HEK293 (cell line): ENCODE results near the gene MAPK8IP3.

Experiments
- CTCF ChIA-PET: fragments of 350-600 bp; formaldehyde crosslinking; extraction: SDS; loops from one replicate; lab custom pipeline; 2021; ENCODE audit warnings: antibody characterized with exemption; lab: Yijun Ruan, JAX
- POLR2A ChIA-PET: fragments of 300-600 bp; formaldehyde crosslinking; extraction: SDS; loops from one replicate; lab custom pipeline; 2020; ENCODE audit warnings: antibody characterized with exemption, inconsistent platforms; lab: Yijun Ruan, JAX
- H3K27ac ChIP-seq: fragments of 200-500 bp; sonication (Bioruptor generic); 2 replicates; pipeline ENCODE4 v1.5.1; 2014; ENCODE audit warnings: low read depth, low read length, control low read depth, inconsistent platforms; ENCODE audit errors: extremely low read depth
- H3K36me3 ChIP-seq, 2 experiments: fragments of 200-500 bp in 1 of 2; sonication (Bioruptor generic) in 1 of 2; 1 replicate in 1 of 2; 2 replicates in 1 of 2; pipeline ENCODE4 v1.5.1; 2014 to 2017; ENCODE audit warnings: inconsistent platforms in 2 of 2, low read length in 2 of 2; ENCODE audit not compliant: control insufficient read depth in 2 of 2, insufficient read depth in 1 of 2
- H3K4me1 ChIP-seq: fragments of 200-500 bp; sonication (Bioruptor generic); 2 replicates; pipeline ENCODE4 v1.5.1; 2014; ENCODE audit warnings: mild to moderate bottlenecking, low read length, inconsistent platforms; ENCODE audit not compliant: control insufficient read depth, insufficient read depth
- H3K4me3 ChIP-seq: 2 replicates; pipeline ENCODE4 v1.5.1; 2011; ENCODE audit warnings: low read depth, mild to moderate bottlenecking, control low read depth, low read length, moderate library complexity
- H3K9me3 ChIP-seq: fragments of 200-500 bp; sonication (Bioruptor generic); 2 replicates; pipeline ENCODE4 v1.5.1; 2014; ENCODE audit warnings: low read depth, low read length, inconsistent platforms; ENCODE audit not compliant: control insufficient read depth, insufficient read depth
- BCL11A ChIP-seq: fragments of 450-650 bp; formaldehyde crosslinking; IDR thresholded peaks from 2 replicates; pipeline ENCODE4 v1.5.1; 2016; ENCODE audit warnings: low read depth, missing biosample characterization, missing genetic modification characterization
- HOXD13 ChIP-seq: sonication (generic); formaldehyde crosslinking; IDR thresholded peaks from 2 replicates; pipeline ENCODE4 v1.8.0; 2022; ENCODE audit warnings: missing genetic modification reagents, borderline replicate concordance
- IKZF3 ChIP-seq: fragments of 450-650 bp; IDR thresholded peaks from 2 replicates; pipeline ENCODE4 v1.5.0; 2018; ENCODE audit warnings: missing biosample characterization, mild to moderate bottlenecking, missing genetic modification characterization, moderate library complexity
- PRDM10 ChIP-seq: fragments of 450-650 bp; formaldehyde crosslinking; IDR thresholded peaks from 2 replicates; pipeline ENCODE4 v1.5.1; 2016; ENCODE audit warnings: missing biosample characterization, missing genetic modification characterization
- SALL2 ChIP-seq: fragments of 450-650 bp; formaldehyde crosslinking; IDR thresholded peaks from 2 replicates; pipeline ENCODE4 v1.5.0; 2017; ENCODE audit warnings: missing biosample characterization, mild to moderate bottlenecking, missing genetic modification characterization, borderline replicate concordance
- ZBTB26 ChIP-seq: fragments of 450-650 bp; formaldehyde crosslinking; optimal IDR thresholded peaks from 2 replicates; pipeline ENCODE3; 2016; ENCODE audit warnings: missing biosample characterization, mild to moderate bottlenecking, missing genetic modification characterization
- ZBTB7A ChIP-seq: fragments of 450-650 bp; formaldehyde crosslinking; IDR thresholded peaks from 2 replicates; pipeline ENCODE4 v1.5.1; 2016; ENCODE audit warnings: low read depth, missing biosample characterization, missing genetic modification characterization
- ZNF138 ChIP-seq: fragments of 450-650 bp; formaldehyde crosslinking; IDR thresholded peaks from 2 replicates; pipeline ENCODE4 v1.5.1; 2016; ENCODE audit warnings: missing biosample characterization, missing genetic modification characterization, borderline replicate concordance
- ZNF202 ChIP-seq: fragments of 450-650 bp; formaldehyde crosslinking; IDR thresholded peaks from 2 replicates; pipeline ENCODE4 v1.5.1; 2016; ENCODE audit warnings: missing biosample characterization, missing genetic modification characterization, borderline replicate concordance
- ZNF221 ChIP-seq: fragments of 450-650 bp; formaldehyde crosslinking; IDR thresholded peaks from 2 replicates; pipeline ENCODE4 v1.5.1; 2017; ENCODE audit warnings: missing biosample characterization, missing genetic modification characterization, borderline replicate concordance
- ZNF26 ChIP-seq: fragments of 450-650 bp; formaldehyde crosslinking; IDR thresholded peaks from 2 replicates; pipeline ENCODE4 v1.5.1; 2016; ENCODE audit warnings: missing biosample characterization, missing genetic modification characterization
- ZNF266 ChIP-seq: fragments of 450-650 bp; formaldehyde crosslinking; IDR thresholded peaks from 2 replicates; pipeline ENCODE4 v1.5.1; 2016; ENCODE audit warnings: missing biosample characterization, missing genetic modification characterization, low read depth
- ZNF449 ChIP-seq: fragments of 450-650 bp; formaldehyde crosslinking; IDR thresholded peaks from 2 replicates; pipeline ENCODE4 v1.5.1; 2017; ENCODE audit warnings: missing biosample characterization, mild to moderate bottlenecking, missing genetic modification characterization, moderate library complexity
- ZNF510 ChIP-seq: fragments of 450-650 bp; formaldehyde crosslinking; IDR thresholded peaks from 2 replicates; pipeline ENCODE4 v1.5.1; 2018; ENCODE audit warnings: mild to moderate bottlenecking, missing genetic modification characterization, missing biosample characterization; ENCODE audit not compliant: insufficient replicate concordance
- ZNF521 ChIP-seq: fragments of 450-650 bp; formaldehyde crosslinking; IDR thresholded peaks from 2 replicates; pipeline ENCODE4 v1.5.1; 2017; ENCODE audit warnings: missing biosample characterization, mild to moderate bottlenecking, missing genetic modification characterization
- ZNF549 ChIP-seq: fragments of 450-650 bp; IDR thresholded peaks from 2 replicates; pipeline ENCODE4 v1.5.1; 2018; ENCODE audit warnings: missing biosample characterization, missing genetic modification characterization, mild to moderate bottlenecking, inconsistent platforms, moderate library complexity
- ZNF658 ChIP-seq: fragments of 450-650 bp; formaldehyde crosslinking; IDR thresholded peaks from 2 replicates; pipeline ENCODE4; 2016; ENCODE audit warnings: missing biosample characterization, missing genetic modification characterization
- ZNF692 ChIP-seq: fragments of 450-650 bp; formaldehyde crosslinking; IDR thresholded peaks from 2 replicates; pipeline ENCODE4 v1.5.1; 2016; ENCODE audit warnings: missing biosample characterization, missing genetic modification characterization
- ZNF747 ChIP-seq: fragments of 450-650 bp; formaldehyde crosslinking; IDR thresholded peaks from 2 replicates; pipeline ENCODE4 v1.5.1; 2016; ENCODE audit warnings: missing biosample characterization, missing genetic modification characterization
- ZNF792 ChIP-seq: fragments of 450-650 bp; formaldehyde crosslinking; IDR thresholded peaks from 2 replicates; pipeline ENCODE4 v1.5.1; 2016; ENCODE audit warnings: missing biosample characterization, missing genetic modification characterization
- ZNF830 ChIP-seq: fragments of 450-650 bp; IDR thresholded peaks from 2 replicates; pipeline ENCODE4 v1.5.0; 2018; ENCODE audit warnings: missing biosample characterization, missing genetic modification characterization, low read depth, mild to moderate bottlenecking, moderate library complexity

MAPK8IP3 gene

GRCh38 chr16:1696863-1697262 lies 9.1 kb upstream of the MAPK8IP3 start (continued):
- TF ChIP-seq ZNF266 (tag by site-specific recombination) = no peak
- TF ChIP-seq ZNF202 (tag by site-specific recombination) = no peak

- no peaks in the 10 kb centered on the region for H3K9me3 ChIP-seq
- no peaks in the 10 kb centered on the region for H3K4me1 ChIP-seq
- POLR2A ChIA-PET = no interaction called here
- no peak overlapping the region for H3K27ac ChIP-seq
- TF ChIP-seq ZBTB26 (tag by site-specific recombination) (no peak), ZNF138 (tag by site-specific recombination) (no peak), ZNF521 (tag by site-specific recombination) (no peak), PRDM10 (no peak), ZNF449 (tag by site-specific recombination) (no peak), SALL2 (tag by site-specific recombination) (no peak), ZNF658 (tag by site-specific recombination) (no peak), ZNF549 (tag by site-specific recombination) (no peak), ZNF792 (tag by site-specific recombination) (no peak), ZNF510 (no peak)
- CTCF ChIA-PET = no interaction called here
- peaks cover 37 to 94% of the 10 kb centered on the region in 2 experiments for H3K36me3 ChIP-seq
- H3K4me3 ChIP-seq = no peak overlapping the region
Observed at GRCh38 chr16:1698680-1699079, 7.3 kb upstream of the MAPK8IP3 start.

- Histone ChIP-seq H3K36me3 (peaks cover 26 to 79% of the 10 kb centered on the region in 2 experiments; a peak in 2 of 3 replicates), H3K4me1 (0 out of 2 replicates have a peak, but pooled peaks cover 3% of the 10 kb centered on the region), H3K9me3 (no peaks in the 10 kb centered on the region), H3K27ac (no peak overlapping the region), H3K4me3 (no peak overlapping the region)
- POLR2A ChIA-PET = interaction anchor here (1.0 kb wide), 1 partner anchor 22 kb away, joined by 3 read pairs; the partner anchor contains the start of gene JPT2
- CTCF ChIA-PET = interaction anchor here (0.5 to 1.0 kb wide), 2 partner anchors 19 to 206 kb away, joined by 3 to 4 read pairs; no protein-coding TSS in a partner anchor
- no peak for TF ChIP-seq HOXD13 (CRISPR knock-in tag)
- TF ChIP-seq IKZF3 (tag by site-specific recombination) = no peak
- TF ChIP-seq BCL11A = no peak
- no peak for TF ChIP-seq ZBTB7A (tag by site-specific recombination)
- no peak for TF ChIP-seq ZNF747 (tag by site-specific recombination)
- no peak for TF ChIP-seq ZNF830 (tag by site-specific recombination)
- no peak for TF ChIP-seq ZNF221 (tag by site-specific recombination)
- no peak for TF ChIP-seq ZNF692 (tag by site-specific recombination)
- TF ChIP-seq ZNF26 (tag by site-specific recombination) = no peak
Observed at GRCh38 chr16:1700246-1700645, 5.7 kb upstream of the MAPK8IP3 start.
